OCI-LY7 (cell line): ENCODE results near the gene HIP1R. TPM values are rescaled to one million over a fixed set of nuclear protein-coding genes. Genes with fewer than 3 reads are reported as not detected.

Source experiments
- BruUV-seq: library from RNA; stranded (reverse); fragments of 400-500 nt; replicated peaks from 2 replicates; lab custom pipeline; 2021; lab: Mats Ljungman, UMichigan
- CTCF ChIA-PET: fragments of 300-600 bp; sonication (Branson Sonifier 250); formaldehyde crosslinking; loops from one replicate; lab custom pipeline; 2022; ENCODE audit warnings: antibody characterized with exemption; ENCODE audit not compliant: unreplicated experiment; lab: Charles Lee
- POLR2A ChIA-PET: fragments of 300-600 bp; sonication (Branson Sonifier 250); formaldehyde crosslinking; loops from one replicate; lab custom pipeline; 2022; ENCODE audit warnings: antibody characterized with exemption; lab: Charles Lee
- DNase-seq: peaks from one replicate; pipeline ENCODE4 v3.0.0-alpha.2; 2015; ENCODE audit warnings: low spot score
- H2AFZ ChIP-seq: fragments of 200-600 bp; sonication (generic), shearing (Covaris generic); 2 replicates; pipeline ENCODE4 v1.6.1; 2014; ENCODE audit warnings: mild to moderate bottlenecking, antibody characterized with exemption, low read length, moderate library complexity
- H3K27ac ChIP-seq: fragments of 200-600 bp; sonication (generic); 2 replicates; pipeline ENCODE4 v1.5.1; 2014; ENCODE audit warnings: mixed run types, low read depth, mild to moderate bottlenecking, moderate library complexity, low read length, inconsistent platforms; ENCODE audit not compliant: poor library complexity, severe bottlenecking
- H3K36me3 ChIP-seq: fragments of 200-600 bp; sonication (generic); 2 replicates; pipeline ENCODE4 v1.6.1; 2014; ENCODE audit warnings: mild to moderate bottlenecking, antibody characterized with exemption, low read length, moderate library complexity, mixed read lengths; ENCODE audit not compliant: insufficient read depth
- H3K4me1 ChIP-seq: fragments of 200-600 bp; sonication (generic); 2 replicates; pipeline ENCODE4 v1.5.1; 2014; ENCODE audit warnings: mild to moderate bottlenecking, low read length; ENCODE audit not compliant: insufficient read depth, poor library complexity, severe bottlenecking
- H3K4me2 ChIP-seq: fragments of 200-600 bp; sonication (generic); 2 replicates; pipeline ENCODE4 v1.6.1; 2014; ENCODE audit warnings: mild to moderate bottlenecking, low read length
- H3K4me3 ChIP-seq: fragments of 200-600 bp; sonication (generic); 2 replicates; pipeline ENCODE4 v1.5.1; 2014; ENCODE audit warnings: mild to moderate bottlenecking, low read depth, low read length; ENCODE audit not compliant: poor library complexity, severe bottlenecking
- H3K79me2 ChIP-seq: fragments of 200-600 bp; sonication (generic); 2 replicates; pipeline ENCODE4 v1.6.1; 2016; ENCODE audit warnings: low read depth, mild to moderate bottlenecking, low read length, moderate library complexity, mixed read lengths; ENCODE audit not compliant: insufficient read depth
- H3K9me2 ChIP-seq: fragments of 200-600 bp; sonication (generic); 2 replicates; pipeline ENCODE4 v1.6.1; 2016; ENCODE audit warnings: mild to moderate bottlenecking, low read length, mixed read lengths; ENCODE audit not compliant: insufficient read depth
- H3K9me3 ChIP-seq: fragments of 200-600 bp; sonication (generic); 2 replicates; pipeline ENCODE4 v1.6.1; 2014; ENCODE audit warnings: mild to moderate bottlenecking, mixed run types, low read length, mixed read lengths
- H4K20me1 ChIP-seq: fragments of 200-600 bp; sonication (generic); 2 replicates; pipeline ENCODE4 v1.6.1; 2014; ENCODE audit warnings: mild to moderate bottlenecking, antibody characterized with exemption, low read length, moderate library complexity, mixed read lengths; ENCODE audit not compliant: insufficient read depth
- EZH2phosphoT487 ChIP-seq: fragments of 200-600 bp; sonication (generic); IDR thresholded peaks from 2 replicates; pipeline ENCODE4 v1.6.1; 2018; ENCODE audit warnings: low read depth, borderline replicate concordance, mild to moderate bottlenecking, mixed run types, antibody characterized with exemption, low read length, moderate library complexity, mixed read lengths
- intact Hi-C: fragments of 100-400 bp; cut with micrococcal nuclease; formaldehyde crosslinking; loops from one replicate; pipeline ENCODE4 v1.10.0; 2022; ENCODE audit not compliant: unreplicated experiment
- total RNA-seq, 2 experiments: library from RNA; depleted of rRNA in 1 of 2; stranded (reverse); fragments of >200 nt in 1 of 2; shearing (Covaris generic) in 1 of 2; gene quantifications; 2 replicates each; pipeline ENCODE4 v1.2.3, GENCODE V29; 2014 to 2022
- TF ChIP-seq, protein P1 (sequence below): fragments of 200-600 bp; sonication (generic); conservative IDR thresholded peaks from 2 replicates; pipeline ENCODE4 v1.5.1; 2014; ENCODE audit warnings: mild to moderate bottlenecking, antibody characterized with exemption, low read length, moderate library complexity, mixed read lengths

Gene HIP1R
- total RNA-seq, 2 experiments from 2014 or later, result 56.5 to 66.4 TPM

DNA sequence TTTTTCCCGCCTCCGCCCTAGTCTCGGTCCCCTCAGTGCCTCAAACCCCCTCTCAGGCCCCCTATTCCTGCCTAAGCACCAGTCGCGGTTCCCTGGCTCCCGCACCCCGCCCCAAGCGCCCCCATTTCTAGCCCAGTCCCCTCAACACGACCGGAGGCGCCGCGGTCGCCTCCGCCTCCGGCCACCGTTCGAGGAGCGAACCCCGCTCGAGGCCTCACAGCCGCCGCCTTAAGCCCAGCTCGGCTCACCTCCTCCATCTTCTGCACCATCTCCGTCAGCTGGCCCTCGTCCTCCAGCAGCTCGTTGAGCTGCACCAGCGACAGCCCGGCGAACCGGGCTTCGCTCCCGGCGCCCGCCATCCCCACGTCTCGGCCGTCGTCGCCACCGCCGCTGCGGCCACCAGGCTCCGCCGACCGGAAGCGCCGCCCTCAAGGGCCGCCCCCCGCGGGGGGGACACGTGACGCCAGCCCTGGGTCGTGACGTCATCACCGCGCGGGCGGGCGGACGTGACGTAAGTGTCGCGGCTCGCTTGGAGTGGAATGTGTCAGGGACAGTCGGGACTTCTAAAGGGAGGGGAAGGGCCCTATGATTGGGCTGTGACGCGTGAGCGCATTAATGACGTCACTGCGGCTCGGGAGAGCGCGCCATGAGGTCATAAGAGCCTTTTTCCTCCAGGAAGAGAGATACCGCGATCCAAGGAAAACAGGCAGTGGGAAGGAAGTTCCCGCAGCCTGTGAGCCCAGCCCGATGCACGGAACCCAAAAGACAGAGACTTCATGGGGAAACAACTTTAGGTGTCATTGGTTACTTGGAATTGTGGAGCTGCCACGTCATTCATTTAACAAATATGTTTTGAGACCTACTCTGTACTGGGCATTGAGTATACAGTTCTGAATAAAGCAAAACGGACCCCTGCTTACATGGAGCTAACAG, 60.7 kb downstream of the HIP1R start, which contains the start of gene VPS37B:
TSS of gene VPS37B (minus strand) at position 421 of the 933 bp plus-strand sequence. CDS start at position 359, 62 bp downstream.
- Histone ChIP-seq H3K27ac (no peak within 1 kb of the TSS), H4K20me1 (no peaks in the 10 kb centered on the region), H3K79me2 (no peaks in the 10 kb centered on the region), H3K4me3 (no peak within 1 kb of the TSS), H2AFZ (no peak within 1 kb of the TSS), H3K4me1 (peaks cover 25% of the 10 kb centered on the region), H3K36me3 (no peaks in the 10 kb centered on the region), H3K4me2 (no peak within 1 kb of the TSS), H3K9me2 (no peaks in the 10 kb centered on the region), H3K9me3 (no peaks in the 10 kb centered on the region)
- BruUV-seq, result no TSS peak
- ChIA-PET CTCF (interaction anchor here (0.6 kb wide), 1 partner anchor 35 kb away, joined by 3 read pairs; no protein-coding TSS in a partner anchor), POLR2A (interaction anchor here (3.4 kb wide), 1 partner anchor 7 kb away, joined by 22 read pairs; no protein-coding TSS in a partner anchor)
- TF ChIP-seq EZH2phosphoT487, result no peak
- TF ChIP-seq, protein P1, sequence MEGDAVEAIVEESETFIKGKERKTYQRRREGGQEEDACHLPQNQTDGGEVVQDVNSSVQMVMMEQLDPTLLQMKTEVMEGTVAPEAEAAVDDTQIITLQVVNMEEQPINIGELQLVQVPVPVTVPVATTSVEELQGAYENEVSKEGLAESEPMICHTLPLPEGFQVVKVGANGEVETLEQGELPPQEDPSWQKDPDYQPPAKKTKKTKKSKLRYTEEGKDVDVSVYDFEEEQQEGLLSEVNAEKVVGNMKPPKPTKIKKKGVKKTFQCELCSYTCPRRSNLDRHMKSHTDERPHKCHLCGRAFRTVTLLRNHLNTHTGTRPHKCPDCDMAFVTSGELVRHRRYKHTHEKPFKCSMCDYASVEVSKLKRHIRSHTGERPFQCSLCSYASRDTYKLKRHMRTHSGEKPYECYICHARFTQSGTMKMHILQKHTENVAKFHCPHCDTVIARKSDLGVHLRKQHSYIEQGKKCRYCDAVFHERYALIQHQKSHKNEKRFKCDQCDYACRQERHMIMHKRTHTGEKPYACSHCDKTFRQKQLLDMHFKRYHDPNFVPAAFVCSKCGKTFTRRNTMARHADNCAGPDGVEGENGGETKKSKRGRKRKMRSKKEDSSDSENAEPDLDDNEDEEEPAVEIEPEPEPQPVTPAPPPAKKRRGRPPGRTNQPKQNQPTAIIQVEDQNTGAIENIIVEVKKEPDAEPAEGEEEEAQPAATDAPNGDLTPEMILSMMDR, result no peak
- no peak for DNase-seq
- intact Hi-C loops, result no loop called here

DNA sequence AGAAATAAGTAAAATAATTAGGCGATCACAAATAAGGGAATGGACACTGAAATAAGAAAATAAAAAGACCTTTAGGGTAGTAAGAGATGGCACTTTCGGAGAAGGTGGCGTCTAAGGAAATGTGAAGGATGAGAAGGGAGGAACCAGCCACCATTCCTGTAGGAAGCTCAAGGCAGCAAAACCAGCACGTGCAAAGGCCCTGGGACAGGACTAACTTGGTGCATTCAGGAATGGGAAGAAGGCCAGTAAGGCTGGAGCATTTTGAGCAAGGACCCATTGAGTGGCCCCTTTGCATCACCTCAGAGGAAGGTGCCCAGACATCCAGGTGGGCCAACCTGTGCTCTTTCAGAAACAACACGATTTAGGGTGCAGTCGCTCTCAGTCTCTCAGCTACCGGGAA, 61.4 kb downstream of the HIP1R start:
- Histone ChIP-seq H4K20me1 (no peaks in the 10 kb centered on the region), H3K4me2 (no peak overlapping the region), H3K4me1 (peaks cover 32% of the 10 kb centered on the region), H3K9me2 (no peaks in the 10 kb centered on the region), H3K9me3 (no peaks in the 10 kb centered on the region), H2AFZ (no peak overlapping the region), H3K27ac (no peak overlapping the region), H3K79me2 (no peaks in the 10 kb centered on the region), H3K4me3 (no peak overlapping the region), H3K36me3 (no peaks in the 10 kb centered on the region)
- no TSS peak for BruUV-seq
- ChIA-PET POLR2A (interaction anchor here (3.4 kb wide), 1 partner anchor 8 kb away, joined by 22 read pairs; no protein-coding TSS in a partner anchor), CTCF (no interaction called here)
- no peak for TF ChIP-seq EZH2phosphoT487
- TF ChIP-seq, protein P1, result no peak
- intact Hi-C loops, result no loop called here
- DNase-seq, result no peak
